ENCODE measurements around the gene BAAT. TPM values are rescaled to one million over a fixed set of nuclear protein-coding genes. Genes with fewer than 3 reads are reported as not detected.

Gene BAAT
- total and polyA plus RNA-seq, 2 donors from 2014 or later = 0.09 to 0.15 TPM

DNA sequence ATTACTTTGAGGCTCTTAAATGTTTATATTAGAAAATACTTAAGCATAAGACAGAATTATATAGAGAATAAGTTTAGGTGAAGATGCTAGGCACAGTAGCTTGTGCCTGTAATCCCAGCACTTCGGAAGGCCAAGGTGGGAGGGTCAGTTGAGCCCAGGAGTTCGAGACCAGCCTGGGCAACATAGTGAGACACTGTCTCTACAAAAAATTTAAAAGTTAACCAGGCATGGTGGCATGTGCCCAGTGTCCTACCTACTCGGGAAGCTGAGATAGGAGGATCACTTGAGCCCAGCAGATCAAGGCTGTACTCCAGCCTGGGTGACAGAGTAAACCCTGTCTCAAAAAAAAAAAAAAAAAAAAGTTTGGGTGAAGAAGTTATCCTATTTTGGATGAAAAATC is 61.7 kb downstream of the BAAT start:
- TF ChIP-seq, protein P1, sequence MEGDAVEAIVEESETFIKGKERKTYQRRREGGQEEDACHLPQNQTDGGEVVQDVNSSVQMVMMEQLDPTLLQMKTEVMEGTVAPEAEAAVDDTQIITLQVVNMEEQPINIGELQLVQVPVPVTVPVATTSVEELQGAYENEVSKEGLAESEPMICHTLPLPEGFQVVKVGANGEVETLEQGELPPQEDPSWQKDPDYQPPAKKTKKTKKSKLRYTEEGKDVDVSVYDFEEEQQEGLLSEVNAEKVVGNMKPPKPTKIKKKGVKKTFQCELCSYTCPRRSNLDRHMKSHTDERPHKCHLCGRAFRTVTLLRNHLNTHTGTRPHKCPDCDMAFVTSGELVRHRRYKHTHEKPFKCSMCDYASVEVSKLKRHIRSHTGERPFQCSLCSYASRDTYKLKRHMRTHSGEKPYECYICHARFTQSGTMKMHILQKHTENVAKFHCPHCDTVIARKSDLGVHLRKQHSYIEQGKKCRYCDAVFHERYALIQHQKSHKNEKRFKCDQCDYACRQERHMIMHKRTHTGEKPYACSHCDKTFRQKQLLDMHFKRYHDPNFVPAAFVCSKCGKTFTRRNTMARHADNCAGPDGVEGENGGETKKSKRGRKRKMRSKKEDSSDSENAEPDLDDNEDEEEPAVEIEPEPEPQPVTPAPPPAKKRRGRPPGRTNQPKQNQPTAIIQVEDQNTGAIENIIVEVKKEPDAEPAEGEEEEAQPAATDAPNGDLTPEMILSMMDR (IDR thresholded peaks at IDR 0.05; ENCODE audit: borderline replicate concordance, extremely low read depth, insufficient read depth) = no peak
- Histone ChIP-seq H3K9me3 (ENCODE audit: control insufficient read depth in 2 of 3, insufficient read depth in 1 of 3, low read length in 3 of 3) (peaks cover 0 to 4% (median 0%) of the 10 kb centered on the region in 3 donors), H3K9ac (ENCODE audit: low read length in 3 of 3) (no peak overlapping the region), H3K4me1 (ENCODE audit: control insufficient read depth in 2 of 3, insufficient read depth in 2 of 3, low read depth in 1 of 3, low read length in 3 of 3) (peaks cover 0 to 17% (median 2%) of the 10 kb centered on the region in 3 donors), H3K36me3 (ENCODE audit: control insufficient read depth in 2 of 3, insufficient read depth in 3 of 3, low read length in 3 of 3) (no peaks in the 10 kb centered on the region), H3K4me3 (ENCODE audit: low read length in 3 of 3) (no peak overlapping the region), H3K27ac (ENCODE audit: low read depth in 2 of 2, low read length in 2 of 2) (no peak overlapping the region), H3K27me3 (ENCODE audit: control insufficient read depth, insufficient read depth, low read length) (no peaks in the 10 kb centered on the region)
- FAIRE-seq = no peak
- DNase-seq = no peak
- intact Hi-C loops (cut with DNase I) = no loop called here

- intact Hi-C loops (cut with DNase I) = no loop called here
- FAIRE-seq = no peak
These were observed 67.1 kb downstream of the BAAT start for GRCh38 chr9:101317735-101318134.

GRCh38 chr9:101315112-101315450 is 69.7 kb downstream of the BAAT start:
- DNase-seq = no peak
- Histone ChIP-seq H3K27me3 (ENCODE audit: control insufficient read depth, insufficient read depth, low read length) (no peaks in the 10 kb centered on the region), H3K9me3 (ENCODE audit: control insufficient read depth in 2 of 3, insufficient read depth in 1 of 3, low read length in 3 of 3) (no peaks in the 10 kb centered on the region), H3K9ac (ENCODE audit: low read length in 3 of 3) (no peak overlapping the region), H3K36me3 (ENCODE audit: control insufficient read depth in 2 of 3, insufficient read depth in 3 of 3, low read length in 3 of 3) (no peaks in the 10 kb centered on the region), H3K4me3 (ENCODE audit: low read length in 3 of 3) (no peak overlapping the region), H3K4me1 (ENCODE audit: control insufficient read depth in 2 of 3, insufficient read depth in 2 of 3, low read depth in 1 of 3, low read length in 3 of 3) (no peaks in the 10 kb centered on the region), H3K27ac (ENCODE audit: low read depth in 2 of 2, low read length in 2 of 2) (no peak overlapping the region)
- intact Hi-C loops (cut with DNase I) = no loop called here
- TF ChIP-seq, protein P1 (IDR thresholded peaks at IDR 0.05; ENCODE audit: borderline replicate concordance, extremely low read depth, insufficient read depth) = no peak
- FAIRE-seq = no peak

More at GRCh38 chr9:101317735-101318134, 67.1 kb downstream of the BAAT start:
- no peak overlapping the region for H3K27ac ChIP-seq (ENCODE audit: low read depth in 2 of 2, low read length in 2 of 2)
- no peaks in the 10 kb centered on the region for H3K27me3 ChIP-seq (ENCODE audit: control insufficient read depth, insufficient read depth, low read length)
- no peaks in the 10 kb centered on the region for H3K36me3 ChIP-seq (ENCODE audit: control insufficient read depth in 2 of 3, insufficient read depth in 3 of 3, low read length in 3 of 3)
- H3K9ac ChIP-seq (ENCODE audit: low read length in 3 of 3) = no peak overlapping the region
- H3K4me1 ChIP-seq (ENCODE audit: control insufficient read depth in 2 of 3, insufficient read depth in 2 of 3, low read depth in 1 of 3, low read length in 3 of 3) = no peaks in the 10 kb centered on the region
- no peak for DNase-seq
- no peak overlapping the region for H3K4me3 ChIP-seq (ENCODE audit: low read length in 3 of 3)
- TF ChIP-seq, protein P1 (IDR thresholded peaks at IDR 0.05; ENCODE audit: borderline replicate concordance, extremely low read depth, insufficient read depth) = no peak
- no peaks in the 10 kb centered on the region for H3K9me3 ChIP-seq (ENCODE audit: control insufficient read depth in 2 of 3, insufficient read depth in 1 of 3, low read length in 3 of 3)

DNA sequence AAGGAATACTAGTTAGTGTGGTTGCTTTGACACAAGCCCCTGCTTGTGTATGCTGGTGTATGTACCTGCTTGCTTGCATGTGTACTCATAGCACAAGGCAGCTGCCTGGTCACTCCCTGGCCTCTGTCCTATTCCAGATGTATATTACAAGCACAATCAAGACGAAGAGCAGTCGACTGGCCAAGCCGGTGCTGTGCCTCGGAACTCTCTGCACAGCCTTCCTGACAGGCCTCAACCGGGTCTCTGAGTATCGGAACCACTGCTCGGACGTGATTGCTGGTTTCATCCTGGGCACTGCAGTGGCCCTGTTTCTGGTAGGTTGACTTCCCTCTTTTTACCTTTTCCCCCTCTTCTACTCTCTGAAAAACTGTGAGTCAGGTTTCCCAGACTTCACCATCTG is 72.1 kb downstream of the BAAT start:
- TF ChIP-seq, protein P1 (IDR thresholded peaks at IDR 0.05; ENCODE audit: borderline replicate concordance, extremely low read depth, insufficient read depth) = no peak
- Histone ChIP-seq H3K27me3 (ENCODE audit: control insufficient read depth, insufficient read depth, low read length) (no peaks in the 10 kb centered on the region), H3K4me1 (ENCODE audit: control insufficient read depth in 2 of 3, insufficient read depth in 2 of 3, low read depth in 1 of 3, low read length in 3 of 3) (no peaks in the 10 kb centered on the region), H3K9ac (ENCODE audit: low read length in 3 of 3) (no peak overlapping the region), H3K4me3 (ENCODE audit: low read length in 3 of 3) (no peak overlapping the region), H3K36me3 (ENCODE audit: control insufficient read depth in 2 of 3, insufficient read depth in 3 of 3, low read length in 3 of 3) (no peaks in the 10 kb centered on the region), H3K9me3 (ENCODE audit: control insufficient read depth in 2 of 3, insufficient read depth in 1 of 3, low read length in 3 of 3) (no peaks in the 10 kb centered on the region), H3K27ac (ENCODE audit: low read depth in 2 of 2, low read length in 2 of 2) (no peak overlapping the region)
- intact Hi-C loops (cut with DNase I) = no loop called here
- FAIRE-seq (no peak), DNase-seq (no peak)
